Measurements from ENCODE around the gene CX3CL1.

Gene CX3CL1

DNA sequence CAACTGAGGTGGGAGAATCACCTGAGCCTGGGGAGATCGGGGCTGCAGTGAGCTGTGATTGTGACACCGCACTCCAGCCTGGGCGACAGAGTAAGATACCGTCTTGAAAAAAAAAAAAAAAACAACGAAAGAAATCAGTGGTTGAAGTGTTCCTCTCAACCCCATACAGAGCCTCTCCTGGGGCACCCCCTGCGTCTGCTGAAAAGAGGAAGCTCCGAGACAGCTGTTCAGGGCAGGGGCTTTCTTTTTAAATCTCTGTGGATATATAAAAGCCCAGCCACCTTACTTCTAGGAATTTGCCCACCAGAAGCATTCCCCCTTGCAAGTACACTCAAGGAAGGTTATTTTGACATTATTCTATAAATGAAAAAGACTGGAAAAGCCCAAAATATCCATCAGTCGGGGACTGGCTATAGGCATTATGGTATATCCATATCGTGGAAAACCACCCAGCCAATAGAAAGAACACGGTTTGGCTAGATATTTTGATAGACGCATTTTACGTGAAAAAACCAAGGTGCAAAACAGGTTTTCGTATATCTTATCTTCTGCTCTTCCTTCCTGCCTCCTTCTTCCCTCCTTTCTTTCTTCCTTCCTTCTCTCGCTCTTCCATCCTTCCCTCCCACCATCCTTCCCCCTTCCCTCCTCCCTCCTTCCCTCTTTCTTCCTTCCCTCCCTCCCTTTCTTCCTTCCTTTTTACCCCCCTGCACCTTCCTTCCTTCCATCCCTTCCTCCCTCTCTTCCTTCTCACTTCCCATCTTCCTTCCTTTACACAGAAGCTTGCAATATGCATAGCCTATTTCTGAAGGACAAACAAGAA lies 22.9 kb upstream of the CX3CL1 start:
- H3K9ac ChIP-seq (ENCODE audit: insufficient read length), result no peak overlapping the region
- no peak overlapping the region for H3K4me3 ChIP-seq
- H3K36me3 ChIP-seq (ENCODE audit: insufficient read depth, low read length), result no peaks in the 10 kb centered on the region
- TF ChIP-seq POLR2AphosphoS5 (IDR thresholded peaks at IDR 0.05; ENCODE audit: borderline replicate concordance, low read depth, low read length), result no peak
- DNase-seq (ENCODE audit: low read depth, low spot score), result no peak
- no peak overlapping the region for H3K27ac ChIP-seq
- H3K9me3 ChIP-seq (ENCODE audit: low read depth, low read length), result no peaks in the 10 kb centered on the region

DNA sequence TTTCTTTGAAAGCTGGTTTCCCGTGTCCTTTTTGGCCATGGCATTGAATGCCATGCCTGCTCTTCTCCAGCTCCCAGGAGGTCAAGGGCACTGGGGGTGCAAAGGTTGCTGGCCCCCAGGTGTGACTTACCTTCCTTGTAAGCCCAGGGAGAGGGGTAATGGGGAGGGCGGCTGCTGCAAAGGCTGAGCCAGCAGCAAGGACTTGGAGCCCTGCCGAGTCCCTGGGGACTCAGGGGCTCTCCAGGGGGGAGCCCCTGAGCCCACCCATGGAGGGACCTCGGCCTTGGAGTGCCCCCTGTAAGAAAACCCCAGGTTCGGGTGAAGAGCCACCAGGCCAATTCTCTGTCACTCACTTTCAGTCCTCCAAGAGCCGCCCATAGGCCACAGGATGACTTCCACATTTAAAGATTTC lies 19.6 kb upstream of the CX3CL1 start:
- H3K36me3 ChIP-seq (ENCODE audit: insufficient read depth, low read length), result no peaks in the 10 kb centered on the region
- no peak overlapping the region for H3K27ac ChIP-seq
- TF ChIP-seq FOXP2 (optimal IDR thresholded peaks at IDR 0.05; ENCODE audit: control extremely low read depth, extremely low read length, insufficient read depth) (no peak), POLR2AphosphoS5 (IDR thresholded peaks at IDR 0.05; ENCODE audit: borderline replicate concordance, low read depth, low read length) (no peak), EZH2 (IDR thresholded peaks at IDR 0.05) (no peak)
- no peak overlapping the region for H3K4me3 ChIP-seq
- H3K9me3 ChIP-seq (ENCODE audit: low read depth, low read length), result no peaks in the 10 kb centered on the region
- H3K9ac ChIP-seq (ENCODE audit: insufficient read length), result no peak overlapping the region
- DNase-seq (ENCODE audit: low read depth, low spot score), result no peak

DNA sequence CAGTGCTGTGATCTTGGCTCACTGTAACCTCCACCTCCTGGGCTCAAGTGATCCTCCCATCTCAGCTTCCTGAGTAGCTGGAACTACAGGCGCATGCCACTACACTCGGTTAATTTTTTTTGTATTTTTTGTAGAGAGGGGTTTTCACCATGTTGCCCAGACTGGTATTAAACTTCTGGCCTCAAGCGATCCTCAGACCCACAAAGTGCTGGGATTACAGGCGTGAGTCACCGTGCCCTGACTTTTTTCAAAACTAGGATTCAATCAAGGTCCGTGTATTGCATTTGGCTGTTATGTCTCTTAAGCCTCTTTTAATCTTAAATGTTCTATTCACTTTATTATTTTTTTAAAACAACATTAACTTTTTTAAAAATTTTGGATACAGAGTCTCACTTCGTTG lies 18.0 kb upstream of the CX3CL1 start:
- H3K9ac ChIP-seq (ENCODE audit: insufficient read length), result no peak overlapping the region
- H3K4me3 ChIP-seq, result no peak overlapping the region
- H3K9me3 ChIP-seq (ENCODE audit: low read depth, low read length), result no peaks in the 10 kb centered on the region
- H3K36me3 ChIP-seq (ENCODE audit: insufficient read depth, low read length), result no peaks in the 10 kb centered on the region
- TF ChIP-seq POLR2AphosphoS5 (IDR thresholded peaks at IDR 0.05; ENCODE audit: borderline replicate concordance, low read depth, low read length) (no peak), EZH2 (IDR thresholded peaks at IDR 0.05) (no peak), FOXP2 (optimal IDR thresholded peaks at IDR 0.05; ENCODE audit: control extremely low read depth, extremely low read length, insufficient read depth) (no peak)
- no peak for DNase-seq (ENCODE audit: low read depth, low spot score)
- H3K27ac ChIP-seq, result no peak overlapping the region

DNA sequence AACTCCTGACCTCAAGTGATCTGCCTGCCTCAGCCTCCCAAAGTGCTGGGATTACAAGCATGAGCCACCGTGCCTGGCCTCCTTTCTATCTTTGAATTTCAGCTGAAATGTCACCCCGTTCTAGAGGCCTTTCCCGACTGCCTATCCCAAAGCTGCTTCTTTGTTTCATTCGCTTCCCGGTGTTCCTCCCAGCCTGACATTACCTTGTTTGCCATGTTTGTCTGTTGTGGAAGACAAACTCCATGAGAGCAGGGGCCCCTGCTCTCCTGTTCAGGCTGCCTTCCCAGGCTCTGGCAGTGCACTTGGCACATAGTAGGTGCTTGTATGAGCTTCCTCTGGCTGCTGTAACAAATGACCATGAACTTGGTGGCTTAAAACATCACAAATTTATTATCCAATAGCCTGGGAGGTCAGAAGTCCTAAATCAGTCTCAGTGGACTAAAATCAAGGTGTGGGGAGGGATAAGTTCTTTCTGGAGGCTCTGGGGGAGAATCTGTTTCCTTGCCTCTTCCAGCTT lies 16.3 kb upstream of the CX3CL1 start:
- no peaks in the 10 kb centered on the region for H3K36me3 ChIP-seq (ENCODE audit: insufficient read depth, low read length)
- H3K4me3 ChIP-seq, result no peak overlapping the region
- no peaks in the 10 kb centered on the region for H3K9me3 ChIP-seq (ENCODE audit: low read depth, low read length)
- H3K9ac ChIP-seq (ENCODE audit: insufficient read length), result no peak overlapping the region
- no peak for DNase-seq (ENCODE audit: low read depth, low spot score)
- no peak overlapping the region for H3K27ac ChIP-seq
- no peak for TF ChIP-seq EZH2 (IDR thresholded peaks at IDR 0.05)
- no peak for TF ChIP-seq FOXP2 (optimal IDR thresholded peaks at IDR 0.05; ENCODE audit: control extremely low read depth, extremely low read length, insufficient read depth)
- no peak for TF ChIP-seq POLR2AphosphoS5 (IDR thresholded peaks at IDR 0.05; ENCODE audit: borderline replicate concordance, low read depth, low read length)

DNA sequence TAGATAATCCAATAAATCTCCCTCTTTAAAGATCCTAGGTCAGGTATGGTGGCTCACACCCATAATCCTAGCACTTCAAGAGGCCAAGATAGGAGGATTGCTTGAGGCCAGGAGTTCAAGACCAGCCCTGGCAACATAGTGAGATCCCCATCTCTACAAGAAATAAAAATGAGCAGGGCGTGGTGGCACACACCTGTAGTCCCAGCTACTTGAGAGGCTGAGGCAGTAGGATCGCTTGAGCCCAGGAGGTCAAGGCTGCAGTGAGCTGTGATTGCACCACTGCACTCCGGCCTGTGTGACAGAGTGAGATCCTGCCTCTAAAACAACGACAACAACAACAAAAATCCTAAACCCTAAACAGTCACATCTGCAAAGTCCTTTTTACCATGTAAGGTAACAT lies 15.7 kb upstream of the CX3CL1 start:
- no peak for DNase-seq (ENCODE audit: low read depth, low spot score)

DNA sequence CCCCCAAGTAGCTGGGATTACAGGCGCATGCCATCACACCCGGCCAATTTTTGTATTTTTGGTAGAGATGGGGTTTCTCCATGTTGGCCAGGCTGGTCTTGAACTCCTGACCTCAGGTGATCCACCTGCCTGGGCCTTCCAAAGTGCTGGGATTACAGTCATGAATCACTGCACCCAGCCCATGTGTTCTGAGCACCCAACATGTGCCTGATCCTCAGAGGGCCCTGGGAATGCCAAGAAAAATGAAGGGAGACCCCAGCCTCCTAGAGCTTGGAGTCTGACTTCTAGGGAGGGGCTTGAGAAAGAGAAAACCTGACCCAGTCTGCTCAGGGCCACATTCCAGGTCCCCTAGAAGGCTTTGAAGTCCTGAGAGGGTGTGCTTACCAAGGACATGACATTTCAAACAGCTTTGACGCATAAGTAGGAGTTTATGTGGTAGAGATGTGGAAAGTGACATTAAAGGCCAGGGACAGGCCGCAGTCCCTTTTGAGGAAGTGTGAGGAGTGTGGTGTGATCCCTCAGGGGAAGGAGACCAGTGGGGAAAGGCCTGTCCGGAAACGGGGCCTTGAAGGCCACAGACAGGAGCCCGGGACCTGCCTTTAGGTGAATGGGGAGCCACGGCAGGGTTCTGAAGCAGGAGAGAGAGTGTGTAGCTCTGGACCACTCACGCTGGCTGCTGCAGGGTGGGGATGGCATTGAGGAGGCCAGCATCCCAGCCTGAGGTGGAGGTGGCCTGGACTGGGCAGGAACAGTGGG lies 14.8 kb upstream of the CX3CL1 start:
- H3K9me3 ChIP-seq (ENCODE audit: low read depth, low read length), result no peaks in the 10 kb centered on the region
- H3K9ac ChIP-seq (ENCODE audit: insufficient read length), result no peak overlapping the region
- TF ChIP-seq POLR2AphosphoS5 (IDR thresholded peaks at IDR 0.05; ENCODE audit: borderline replicate concordance, low read depth, low read length) (no peak), EZH2 (IDR thresholded peaks at IDR 0.05) (no peak), FOXP2 (optimal IDR thresholded peaks at IDR 0.05; ENCODE audit: control extremely low read depth, extremely low read length, insufficient read depth) (no peak)
- no peak for DNase-seq (ENCODE audit: low read depth, low spot score)
- no peaks in the 10 kb centered on the region for H3K36me3 ChIP-seq (ENCODE audit: insufficient read depth, low read length)
- no peak overlapping the region for H3K27ac ChIP-seq
- H3K4me3 ChIP-seq, result no peak overlapping the region

More for the DNA sequence above, 15.7 kb upstream of the CX3CL1 start:
- Histone ChIP-seq H3K4me3 (no peak overlapping the region), H3K9me3 (ENCODE audit: low read depth, low read length) (no peaks in the 10 kb centered on the region), H3K9ac (ENCODE audit: insufficient read length) (no peak overlapping the region), H3K27ac (no peak overlapping the region), H3K36me3 (ENCODE audit: insufficient read depth, low read length) (no peaks in the 10 kb centered on the region)
- TF ChIP-seq FOXP2 (optimal IDR thresholded peaks at IDR 0.05; ENCODE audit: control extremely low read depth, extremely low read length, insufficient read depth) (no peak), EZH2 (IDR thresholded peaks at IDR 0.05) (no peak), POLR2AphosphoS5 (IDR thresholded peaks at IDR 0.05; ENCODE audit: borderline replicate concordance, low read depth, low read length) (no peak)

DNA sequence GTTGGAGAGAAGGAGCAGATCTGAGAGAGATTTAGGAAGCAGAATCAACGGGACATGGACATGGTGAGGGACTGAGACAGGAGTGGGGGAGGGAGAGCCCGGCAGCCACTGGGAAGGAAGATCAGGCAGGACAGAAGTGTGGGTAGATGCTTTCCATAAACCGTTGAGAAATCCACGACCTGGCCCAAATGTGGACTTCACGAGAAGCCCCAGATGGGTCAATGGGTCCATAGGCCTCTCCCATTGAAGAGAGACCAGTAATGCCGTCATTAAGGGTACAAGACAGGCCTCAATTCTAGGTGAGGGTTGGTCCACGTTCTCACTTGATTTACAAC lies 14.2 kb upstream of the CX3CL1 start:
- H3K36me3 ChIP-seq (ENCODE audit: insufficient read depth, low read length), result no peaks in the 10 kb centered on the region
- DNase-seq (ENCODE audit: low read depth, low spot score), result no peak
- H3K4me3 ChIP-seq, result no peak overlapping the region
- no peak for TF ChIP-seq FOXP2 (optimal IDR thresholded peaks at IDR 0.05; ENCODE audit: control extremely low read depth, extremely low read length, insufficient read depth)
- TF ChIP-seq POLR2AphosphoS5 (IDR thresholded peaks at IDR 0.05; ENCODE audit: borderline replicate concordance, low read depth, low read length), result no peak
- TF ChIP-seq EZH2 (IDR thresholded peaks at IDR 0.05), result no peak
- H3K9ac ChIP-seq (ENCODE audit: insufficient read length), result no peak overlapping the region
- H3K9me3 ChIP-seq (ENCODE audit: low read depth, low read length), result no peaks in the 10 kb centered on the region
- no peak overlapping the region for H3K27ac ChIP-seq

DNA sequence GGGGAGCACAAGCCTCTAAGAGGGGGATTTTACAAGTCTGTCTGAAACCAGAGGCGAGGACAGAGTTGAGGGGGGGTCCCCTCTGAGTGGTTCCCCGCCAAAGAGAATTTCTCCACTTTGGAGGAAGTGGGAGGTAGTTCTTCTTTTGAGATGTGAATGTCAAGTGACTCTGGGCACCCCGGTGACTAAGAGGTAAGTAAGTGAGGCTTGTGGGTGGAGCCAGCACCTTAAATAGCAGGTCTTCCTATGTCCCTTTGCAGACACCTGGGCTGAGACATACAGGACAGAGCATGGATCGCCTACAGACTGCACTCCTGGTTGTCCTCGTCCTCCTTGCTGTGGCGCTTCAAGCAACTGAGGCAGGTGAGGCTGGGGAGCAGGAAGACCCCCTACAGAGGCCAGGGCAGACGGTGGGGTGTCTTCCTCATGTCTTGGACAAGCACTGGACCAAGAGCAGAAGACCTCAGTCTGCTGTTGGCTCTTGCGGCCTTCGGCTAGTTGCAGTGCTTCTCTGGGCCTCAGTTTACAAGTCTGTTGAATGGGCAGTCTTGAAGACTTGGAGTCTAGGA lies 13.7 kb upstream of the CX3CL1 start, which contains the start of gene CCL22:
Gene CCL22 (plus strand): TSS at position 257 of the 569 bp plus-strand sequence. CDS start 34 bp downstream, at position 291.
- Histone ChIP-seq H3K9ac (ENCODE audit: insufficient read length) (no peak within 1 kb of the TSS), H3K27ac (no peak within 1 kb of the TSS), H3K9me3 (ENCODE audit: low read depth, low read length) (no peaks in the 10 kb centered on the region), H3K4me3 (no peak within 1 kb of the TSS), H3K36me3 (ENCODE audit: insufficient read depth, low read length) (no peaks in the 10 kb centered on the region)
- no peak for DNase-seq (ENCODE audit: low read depth, low spot score)
- no peak for TF ChIP-seq POLR2AphosphoS5 (IDR thresholded peaks at IDR 0.05; ENCODE audit: borderline replicate concordance, low read depth, low read length)
- TF ChIP-seq EZH2 (IDR thresholded peaks at IDR 0.05), result no peak

Data from SK-N-MC (cell line).